ENCODE data around the gene XRCC5.

XRCC5 gene

DNA sequence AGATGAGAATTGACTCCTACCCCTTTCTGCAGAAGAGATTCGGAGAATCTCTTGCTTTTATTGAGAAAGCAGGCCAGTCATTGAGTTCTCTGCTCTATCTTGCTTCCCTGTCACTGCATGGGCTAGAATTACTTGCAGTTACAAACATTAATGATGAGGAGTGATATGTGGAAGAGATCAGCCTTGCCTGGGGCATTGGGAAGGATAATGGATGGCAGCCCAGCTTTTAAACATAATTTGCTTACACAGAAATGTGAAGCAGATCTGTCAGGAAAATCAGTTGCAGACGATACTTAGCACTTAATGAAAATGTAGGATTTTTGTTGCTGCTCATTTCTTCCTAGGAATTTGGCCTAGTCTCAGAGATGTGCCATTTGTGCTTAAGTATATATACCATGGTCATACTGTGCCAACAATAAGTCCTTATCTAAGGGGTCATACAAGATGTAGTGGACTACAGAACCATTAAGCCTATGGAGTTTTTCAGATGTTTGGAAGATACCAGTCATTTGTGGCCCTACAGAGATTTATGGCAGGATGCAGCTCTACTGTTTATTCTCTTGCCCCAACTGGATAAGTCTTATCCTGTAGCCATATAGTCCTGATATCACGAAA lies 92.7 kb downstream of the XRCC5 start:
- Histone ChIP-seq H3K27ac (ENCODE audit: extremely low read depth, low read depth, low read length) (no peak overlapping the region), H3K9me3 (ENCODE audit: control insufficient read depth, insufficient read depth, low read depth, low read length) (no peaks in the 10 kb centered on the region), H3K4me3 (ENCODE audit: low read depth, low read length) (no peak overlapping the region), H3K4me1 (ENCODE audit: control insufficient read depth, insufficient read depth, low read length) (no peaks in the 10 kb centered on the region), H3K36me3 (ENCODE audit: control insufficient read depth in 2 of 2, insufficient read depth in 1 of 2, low read length in 2 of 2) (peaks cover 50 to 97% of the 10 kb centered on the region in 2 experiments)
- TF ChIP-seq ZNF280D (tag by site-specific recombination; IDR thresholded peaks at IDR 0.05), result no peak
- no peak for TF ChIP-seq ZNF585B (tag by site-specific recombination; IDR thresholded peaks at IDR 0.05)
- TF ChIP-seq SP7 (tag by site-specific recombination; IDR thresholded peaks at IDR 0.05), result no peak
- no peak for TF ChIP-seq ZNF776 (tag by site-specific recombination; IDR thresholded peaks at IDR 0.05; ENCODE audit: borderline replicate concordance)
- no peak for TF ChIP-seq ZBTB1 (tag by site-specific recombination; IDR thresholded peaks at IDR 0.05)
- no peak for TF ChIP-seq RBAK (tag by site-specific recombination; IDR thresholded peaks at IDR 0.05)
- TF ChIP-seq ZNF423 (tag by site-specific recombination; IDR thresholded peaks at IDR 0.05), result no peak
- TF ChIP-seq ZNF548 (tag by site-specific recombination; IDR thresholded peaks at IDR 0.05), result no peak
- ChIA-PET POLR2A (no interaction called here), CTCF (interaction anchor here (0.7 kb wide), 1 partner anchor 96 kb away, joined by 3 read pairs; no protein-coding TSS in a partner anchor)

DNA sequence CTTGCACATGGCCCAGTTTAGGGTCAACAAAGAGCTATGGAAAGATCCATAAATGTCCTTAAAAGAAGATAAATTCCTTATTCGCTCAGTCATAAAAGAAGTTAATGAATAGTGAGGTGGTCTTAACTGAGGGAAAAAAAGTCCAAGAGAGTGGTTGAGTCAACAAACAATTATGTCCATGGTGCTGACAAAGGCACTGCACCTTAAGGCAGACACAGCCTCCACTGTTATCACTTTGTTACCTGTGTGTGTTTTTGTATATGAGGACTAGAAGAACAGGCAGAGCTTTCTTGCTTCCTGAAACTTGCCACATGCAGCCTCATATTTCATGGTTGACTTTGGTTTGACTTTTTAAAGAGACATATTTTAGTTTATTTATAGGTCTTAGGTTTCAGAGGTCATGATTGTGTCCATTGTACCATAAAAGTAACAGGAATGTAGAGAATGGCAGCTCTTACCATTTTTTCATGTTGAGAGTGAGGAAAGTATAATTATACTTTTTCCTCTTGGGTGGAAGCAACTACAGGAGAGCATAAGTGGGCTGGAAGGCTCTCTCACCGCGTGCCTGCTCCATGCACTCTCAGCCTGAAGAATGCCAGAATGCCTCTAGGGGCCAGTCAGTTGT lies 93.6 kb downstream of the XRCC5 start:
- ChIA-PET CTCF (no interaction called here), POLR2A (no interaction called here)
- H3K9me3 ChIP-seq (ENCODE audit: control insufficient read depth, insufficient read depth, low read depth, low read length), result no peaks in the 10 kb centered on the region
- TF ChIP-seq, protein P1, sequence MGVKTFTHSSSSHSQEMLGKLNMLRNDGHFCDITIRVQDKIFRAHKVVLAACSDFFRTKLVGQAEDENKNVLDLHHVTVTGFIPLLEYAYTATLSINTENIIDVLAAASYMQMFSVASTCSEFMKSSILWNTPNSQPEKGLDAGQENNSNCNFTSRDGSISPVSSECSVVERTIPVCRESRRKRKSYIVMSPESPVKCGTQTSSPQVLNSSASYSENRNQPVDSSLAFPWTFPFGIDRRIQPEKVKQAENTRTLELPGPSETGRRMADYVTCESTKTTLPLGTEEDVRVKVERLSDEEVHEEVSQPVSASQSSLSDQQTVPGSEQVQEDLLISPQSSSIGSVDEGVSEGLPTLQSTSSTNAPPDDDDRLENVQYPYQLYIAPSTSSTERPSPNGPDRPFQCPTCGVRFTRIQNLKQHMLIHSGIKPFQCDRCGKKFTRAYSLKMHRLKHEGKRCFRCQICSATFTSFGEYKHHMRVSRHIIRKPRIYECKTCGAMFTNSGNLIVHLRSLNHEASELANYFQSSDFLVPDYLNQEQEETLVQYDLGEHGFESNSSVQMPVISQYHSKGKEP (tag by site-specific recombination; IDR thresholded peaks at IDR 0.05), result no peak
- TF ChIP-seq, protein P2, sequence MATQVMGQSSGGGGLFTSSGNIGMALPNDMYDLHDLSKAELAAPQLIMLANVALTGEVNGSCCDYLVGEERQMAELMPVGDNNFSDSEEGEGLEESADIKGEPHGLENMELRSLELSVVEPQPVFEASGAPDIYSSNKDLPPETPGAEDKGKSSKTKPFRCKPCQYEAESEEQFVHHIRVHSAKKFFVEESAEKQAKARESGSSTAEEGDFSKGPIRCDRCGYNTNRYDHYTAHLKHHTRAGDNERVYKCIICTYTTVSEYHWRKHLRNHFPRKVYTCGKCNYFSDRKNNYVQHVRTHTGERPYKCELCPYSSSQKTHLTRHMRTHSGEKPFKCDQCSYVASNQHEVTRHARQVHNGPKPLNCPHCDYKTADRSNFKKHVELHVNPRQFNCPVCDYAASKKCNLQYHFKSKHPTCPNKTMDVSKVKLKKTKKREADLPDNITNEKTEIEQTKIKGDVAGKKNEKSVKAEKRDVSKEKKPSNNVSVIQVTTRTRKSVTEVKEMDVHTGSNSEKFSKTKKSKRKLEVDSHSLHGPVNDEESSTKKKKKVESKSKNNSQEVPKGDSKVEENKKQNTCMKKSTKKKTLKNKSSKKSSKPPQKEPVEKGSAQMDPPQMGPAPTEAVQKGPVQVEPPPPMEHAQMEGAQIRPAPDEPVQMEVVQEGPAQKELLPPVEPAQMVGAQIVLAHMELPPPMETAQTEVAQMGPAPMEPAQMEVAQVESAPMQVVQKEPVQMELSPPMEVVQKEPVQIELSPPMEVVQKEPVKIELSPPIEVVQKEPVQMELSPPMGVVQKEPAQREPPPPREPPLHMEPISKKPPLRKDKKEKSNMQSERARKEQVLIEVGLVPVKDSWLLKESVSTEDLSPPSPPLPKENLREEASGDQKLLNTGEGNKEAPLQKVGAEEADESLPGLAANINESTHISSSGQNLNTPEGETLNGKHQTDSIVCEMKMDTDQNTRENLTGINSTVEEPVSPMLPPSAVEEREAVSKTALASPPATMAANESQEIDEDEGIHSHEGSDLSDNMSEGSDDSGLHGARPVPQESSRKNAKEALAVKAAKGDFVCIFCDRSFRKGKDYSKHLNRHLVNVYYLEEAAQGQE (tag by site-specific recombination; IDR thresholded peaks at IDR 0.05), result 0 out of 2 replicates have a peak, but pooled peaks have one; percentile 19
- no peaks in the 10 kb centered on the region for H3K4me1 ChIP-seq (ENCODE audit: control insufficient read depth, insufficient read depth, low read length)
- H3K36me3 ChIP-seq (ENCODE audit: control insufficient read depth in 2 of 2, insufficient read depth in 1 of 2, low read length in 2 of 2), result peaks cover 42 to 97% of the 10 kb centered on the region in 2 experiments
- no peak overlapping the region for H3K4me3 ChIP-seq (ENCODE audit: low read depth, low read length)
- no peak overlapping the region for H3K27ac ChIP-seq (ENCODE audit: extremely low read depth, low read depth, low read length)

DNA sequence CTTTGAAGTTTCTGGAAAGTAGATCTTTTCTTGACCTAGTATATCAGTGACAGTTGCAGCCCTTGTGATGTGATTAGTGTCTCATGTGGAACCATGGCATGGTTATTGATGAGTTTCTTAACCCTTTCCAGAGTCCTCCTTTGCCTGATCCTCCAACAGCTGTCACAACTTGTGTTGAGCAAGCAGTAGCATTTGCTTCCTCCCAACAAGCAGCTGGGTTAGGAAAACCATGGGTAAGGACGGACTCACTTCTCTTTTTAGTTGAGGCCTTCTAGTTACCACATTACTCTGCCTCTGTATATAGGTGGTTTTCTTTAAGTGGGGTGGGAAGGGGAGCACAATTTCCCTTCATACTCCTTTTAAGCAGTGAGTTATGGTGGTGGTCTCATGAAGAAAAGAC lies 96.3 kb downstream of the XRCC5 start:
- ChIA-PET POLR2A (no interaction called here), CTCF (no interaction called here)
- TF ChIP-seq, protein P3, sequence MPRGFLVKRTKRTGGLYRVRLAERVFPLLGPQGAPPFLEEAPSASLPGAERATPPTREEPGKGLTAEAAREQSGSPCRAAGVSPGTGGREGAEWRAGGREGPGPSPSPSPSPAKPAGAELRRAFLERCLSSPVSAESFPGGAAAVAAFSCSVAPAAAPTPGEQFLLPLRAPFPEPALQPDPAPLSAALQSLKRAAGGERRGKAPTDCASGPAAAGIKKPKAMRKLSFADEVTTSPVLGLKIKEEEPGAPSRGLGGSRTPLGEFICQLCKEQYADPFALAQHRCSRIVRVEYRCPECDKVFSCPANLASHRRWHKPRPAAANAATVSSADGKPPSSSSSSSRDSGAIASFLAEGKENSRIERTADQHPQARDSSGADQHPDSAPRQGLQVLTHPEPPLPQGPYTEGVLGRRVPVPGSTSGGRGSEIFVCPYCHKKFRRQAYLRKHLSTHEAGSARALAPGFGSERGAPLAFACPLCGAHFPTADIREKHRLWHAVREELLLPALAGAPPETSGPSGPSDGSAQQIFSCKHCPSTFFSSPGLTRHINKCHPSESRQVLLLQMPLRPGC (tag by site-specific recombination; IDR thresholded peaks at IDR 0.05), result no peak
- TF ChIP-seq ZNF266 (tag by site-specific recombination; IDR thresholded peaks at IDR 0.05; ENCODE audit: low read depth) (no peak), RBAK (tag by site-specific recombination; IDR thresholded peaks at IDR 0.05) (no peak)
- H3K27ac ChIP-seq (ENCODE audit: extremely low read depth, low read depth, low read length), result no peak overlapping the region
- H3K4me3 ChIP-seq (ENCODE audit: low read depth, low read length), result no peak overlapping the region
- peaks cover 33 to 92% of the 10 kb centered on the region in 2 experiments for H3K36me3 ChIP-seq (ENCODE audit: control insufficient read depth in 2 of 2, insufficient read depth in 1 of 2, low read length in 2 of 2)
- no peaks in the 10 kb centered on the region for H3K4me1 ChIP-seq (ENCODE audit: control insufficient read depth, insufficient read depth, low read length)
- no peaks in the 10 kb centered on the region for H3K9me3 ChIP-seq (ENCODE audit: control insufficient read depth, insufficient read depth, low read depth, low read length)

All from HEK293 (cell line).